HEK293 (cell line): ENCODE data around the gene COX7A1.

Source experiments
- IKZF3 ChIP-seq: fragments of 450-650 bp; IDR thresholded peaks from 2 replicates; pipeline ENCODE4 v1.5.0; 2018; ENCODE audit warnings: missing biosample characterization, mild to moderate bottlenecking, missing genetic modification characterization, moderate library complexity
- PATZ1 ChIP-seq: fragments of 450-650 bp; formaldehyde crosslinking; IDR thresholded peaks from 2 replicates; pipeline ENCODE4 v1.5.1; 2016; ENCODE audit warnings: missing biosample characterization, missing genetic modification characterization
- PBX3 ChIP-seq: sonication (generic); formaldehyde crosslinking; IDR thresholded peaks from 2 replicates; pipeline ENCODE4 v1.8.1; 2022; ENCODE audit warnings: mild to moderate bottlenecking, moderate library complexity, missing genetic modification reagents
- REPIN1 ChIP-seq: fragments of 450-650 bp; formaldehyde crosslinking; IDR thresholded peaks from 2 replicates; pipeline ENCODE4 v1.5.1; 2017; ENCODE audit warnings: missing biosample characterization, missing genetic modification characterization, low read depth
- SETDB1 ChIP-seq: IDR thresholded peaks from one replicate; pipeline ENCODE4 v1.6.1; 2017; ENCODE audit warnings: mild to moderate bottlenecking, low read length, moderate library complexity, mixed read lengths; ENCODE audit not compliant: insufficient read length
- ZBTB17 ChIP-seq: fragments of 450-650 bp; formaldehyde crosslinking; IDR thresholded peaks from 2 replicates; pipeline ENCODE4 v1.5.1; 2016; ENCODE audit warnings: missing biosample characterization, missing genetic modification characterization
- ZBTB20 ChIP-seq: fragments of 450-650 bp; formaldehyde crosslinking; IDR thresholded peaks from 2 replicates; pipeline ENCODE4 v1.5.1; 2016; ENCODE audit warnings: missing biosample characterization, missing genetic modification characterization
- ZBTB48 ChIP-seq: fragments of 450-650 bp; formaldehyde crosslinking; IDR thresholded peaks from 2 replicates; pipeline ENCODE4 v1.5.1; 2016; ENCODE audit warnings: missing biosample characterization, missing genetic modification characterization
- ZBTB8A ChIP-seq: fragments of 450-650 bp; formaldehyde crosslinking; IDR thresholded peaks from 2 replicates; pipeline ENCODE4 v1.5.1; 2016; ENCODE audit warnings: missing biosample characterization, missing genetic modification characterization
- ZNF112 ChIP-seq: fragments of 450-650 bp; formaldehyde crosslinking; IDR thresholded peaks from 2 replicates; pipeline ENCODE4 v1.5.0; 2017; ENCODE audit warnings: missing biosample characterization, missing genetic modification characterization
- ZNF169 ChIP-seq: fragments of 450-650 bp; formaldehyde crosslinking; IDR thresholded peaks from 2 replicates; pipeline ENCODE4 v1.5.1; 2016; ENCODE audit warnings: missing biosample characterization, missing genetic modification characterization
- ZNF174 ChIP-seq: fragments of 450-650 bp; formaldehyde crosslinking; IDR thresholded peaks from 2 replicates; pipeline ENCODE4 v1.5.0; 2017; ENCODE audit warnings: missing biosample characterization, mild to moderate bottlenecking, missing genetic modification characterization
- ZNF184 ChIP-seq: fragments of 450-650 bp; IDR thresholded peaks from 2 replicates; pipeline ENCODE4 v1.5.1; 2018; ENCODE audit warnings: missing biosample characterization, mild to moderate bottlenecking, missing genetic modification characterization
- ZNF248 ChIP-seq: fragments of 450-650 bp; formaldehyde crosslinking; IDR thresholded peaks from 2 replicates; pipeline ENCODE4 v1.5.1; 2017; ENCODE audit warnings: missing biosample characterization, missing genetic modification characterization
- ZNF26 ChIP-seq: fragments of 450-650 bp; formaldehyde crosslinking; IDR thresholded peaks from 2 replicates; pipeline ENCODE4 v1.5.1; 2016; ENCODE audit warnings: missing biosample characterization, missing genetic modification characterization
- ZNF335 ChIP-seq: fragments of 450-650 bp; formaldehyde crosslinking; conservative IDR thresholded peaks from 2 replicates; pipeline ENCODE4 v1.5.1; 2016; ENCODE audit warnings: missing biosample characterization, missing genetic modification characterization
- ZNF354C ChIP-seq: fragments of 450-650 bp; formaldehyde crosslinking; IDR thresholded peaks from 2 replicates; pipeline ENCODE4 v1.5.1; 2016; ENCODE audit warnings: missing biosample characterization, missing genetic modification characterization, low read depth, borderline replicate concordance
- ZNF433 ChIP-seq: fragments of 450-650 bp; formaldehyde crosslinking; IDR thresholded peaks from 2 replicates; pipeline ENCODE4 v1.5.1; 2016; ENCODE audit warnings: missing biosample characterization, missing genetic modification characterization, low read depth
- ZNF48 ChIP-seq: fragments of 450-650 bp; formaldehyde crosslinking; IDR thresholded peaks from 2 replicates; pipeline ENCODE4 v1.5.1; 2016; ENCODE audit warnings: missing biosample characterization, missing genetic modification characterization
- ZNF488 ChIP-seq: fragments of 450-650 bp; formaldehyde crosslinking; IDR thresholded peaks from 2 replicates; pipeline ENCODE4 v1.5.1; 2016; ENCODE audit warnings: missing biosample characterization, missing genetic modification characterization
- ZNF518A ChIP-seq: fragments of 450-650 bp; formaldehyde crosslinking; conservative IDR thresholded peaks from 2 replicates; pipeline ENCODE4 v1.5.1; 2016; ENCODE audit warnings: low read depth, missing biosample characterization, missing genetic modification characterization
- ZNF830 ChIP-seq: fragments of 450-650 bp; IDR thresholded peaks from 2 replicates; pipeline ENCODE4 v1.5.0; 2018; ENCODE audit warnings: missing biosample characterization, missing genetic modification characterization, low read depth, mild to moderate bottlenecking, moderate library complexity
- ZNF837 ChIP-seq: fragments of 450-650 bp; formaldehyde crosslinking; IDR thresholded peaks from 2 replicates; pipeline ENCODE4 v1.5.1; 2016; ENCODE audit warnings: missing biosample characterization, missing genetic modification characterization
- ZXDB ChIP-seq: fragments of 450-650 bp; formaldehyde crosslinking; IDR thresholded peaks from 2 replicates; pipeline ENCODE4 v1.5.1; 2016; ENCODE audit warnings: missing biosample characterization, missing genetic modification characterization

Gene COX7A1

GRCh38 chr19:36120092-36120983, 31.9 kb downstream of the COX7A1 start (continued):
- TF ChIP-seq ZBTB48 (tag by site-specific recombination) (peak; percentile 44; the same call in 1 of the 2 replicates), ZNF335 (tag by site-specific recombination) (no peak), ZNF433 (no peak), ZNF174 (tag by site-specific recombination) (no peak), REPIN1 (tag by site-specific recombination) (no peak), ZNF830 (tag by site-specific recombination) (no peak), ZNF518A (tag by site-specific recombination) (no peak), ZBTB20 (tag by site-specific recombination) (peak; percentile 57), IKZF3 (tag by site-specific recombination) (peak; percentile 77; the same call in 1 of the 2 replicates), ZBTB8A (tag by site-specific recombination) (peak; percentile 66), ZBTB17 (tag by site-specific recombination) (peak; percentile 75), PATZ1 (peak; percentile 69; the same call in 1 of the 2 replicates), ZNF488 (tag by site-specific recombination) (0 out of 2 replicates have a peak, but pooled peaks have one; percentile 42), ZNF184 (tag by site-specific recombination) (no peak), ZNF169 (no peak), ZNF248 (tag by site-specific recombination) (no peak), ZNF354C (no peak), PBX3 (no peak), SETDB1 (no peak), ZXDB (tag by site-specific recombination) (peak; percentile 62), ZNF48 (tag by site-specific recombination) (no peak), ZNF26 (no peak), ZNF112 (no peak), ZNF837 (tag by site-specific recombination) (peak; percentile 36; the same call in 1 of the 2 replicates)
